ENCODE results near the gene TBC1D14.

DNA sequence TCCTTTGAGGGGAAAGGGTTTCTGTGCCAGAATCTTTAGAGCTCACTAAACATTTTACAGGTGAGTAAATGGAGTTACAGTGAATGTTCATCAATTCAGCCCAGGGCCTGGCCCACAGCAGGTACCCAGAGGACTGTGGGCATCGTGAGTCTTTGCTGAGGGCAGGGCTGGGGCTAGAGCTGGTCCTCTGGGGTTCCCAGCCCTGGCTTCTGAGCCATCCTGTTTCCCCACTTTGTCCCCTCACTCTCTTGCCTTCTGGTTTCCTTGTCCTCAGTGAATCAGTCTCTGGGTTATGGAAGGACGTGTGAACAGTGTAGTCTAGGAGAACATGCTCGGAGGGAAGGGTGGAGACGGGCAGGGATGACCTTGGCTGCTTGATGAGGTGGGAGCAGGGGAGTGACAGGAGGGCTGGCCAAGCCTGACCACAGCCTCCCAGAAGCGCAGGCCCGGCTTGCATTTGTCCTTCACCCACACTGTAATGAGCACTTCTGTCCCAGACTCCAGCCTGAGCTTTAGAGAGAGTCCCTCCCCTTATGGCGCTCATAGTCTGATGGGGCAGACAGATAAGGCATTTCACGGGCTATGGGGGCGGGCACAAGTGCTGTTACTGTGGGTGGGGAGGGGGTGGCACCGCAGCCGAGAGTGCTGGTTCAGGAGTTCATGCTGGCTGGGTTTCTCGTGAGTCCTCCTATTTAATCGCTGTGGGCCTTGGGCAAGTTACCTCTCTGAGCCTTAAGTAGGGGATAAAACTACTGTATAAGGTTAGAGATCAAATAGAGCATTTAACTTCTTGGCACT is 17.3 kb downstream of the TBC1D14 start:
- TF ChIP-seq, protein P1, sequence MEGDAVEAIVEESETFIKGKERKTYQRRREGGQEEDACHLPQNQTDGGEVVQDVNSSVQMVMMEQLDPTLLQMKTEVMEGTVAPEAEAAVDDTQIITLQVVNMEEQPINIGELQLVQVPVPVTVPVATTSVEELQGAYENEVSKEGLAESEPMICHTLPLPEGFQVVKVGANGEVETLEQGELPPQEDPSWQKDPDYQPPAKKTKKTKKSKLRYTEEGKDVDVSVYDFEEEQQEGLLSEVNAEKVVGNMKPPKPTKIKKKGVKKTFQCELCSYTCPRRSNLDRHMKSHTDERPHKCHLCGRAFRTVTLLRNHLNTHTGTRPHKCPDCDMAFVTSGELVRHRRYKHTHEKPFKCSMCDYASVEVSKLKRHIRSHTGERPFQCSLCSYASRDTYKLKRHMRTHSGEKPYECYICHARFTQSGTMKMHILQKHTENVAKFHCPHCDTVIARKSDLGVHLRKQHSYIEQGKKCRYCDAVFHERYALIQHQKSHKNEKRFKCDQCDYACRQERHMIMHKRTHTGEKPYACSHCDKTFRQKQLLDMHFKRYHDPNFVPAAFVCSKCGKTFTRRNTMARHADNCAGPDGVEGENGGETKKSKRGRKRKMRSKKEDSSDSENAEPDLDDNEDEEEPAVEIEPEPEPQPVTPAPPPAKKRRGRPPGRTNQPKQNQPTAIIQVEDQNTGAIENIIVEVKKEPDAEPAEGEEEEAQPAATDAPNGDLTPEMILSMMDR (IDR thresholded peaks at IDR 0.05 in 2 of 3, conservative IDR thresholded peaks at IDR 0.05 in 1 of 3; ENCODE audit: control insufficient read depth in 2 of 3, extremely low read depth in 1 of 3, insufficient read depth in 1 of 3, low read depth in 3 of 3, low read length in 3 of 3): no peak
- no peak for TF ChIP-seq SRF (IDR thresholded peaks at IDR 0.05; ENCODE audit: low read depth in 2 of 2, low read length in 2 of 2)
- TF ChIP-seq, protein P2, sequence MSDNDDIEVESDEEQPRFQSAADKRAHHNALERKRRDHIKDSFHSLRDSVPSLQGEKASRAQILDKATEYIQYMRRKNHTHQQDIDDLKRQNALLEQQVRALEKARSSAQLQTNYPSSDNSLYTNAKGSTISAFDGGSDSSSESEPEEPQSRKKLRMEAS (IDR thresholded peaks at IDR 0.05; ENCODE audit: low read depth, low read length): no peak
